NCI-H2081 (cell line): ENCODE measurements around the gene MAP9.
A peak's percentile ranks its signal among the peaks of the same experiment; 100 is the strongest.
"Not testable (repeated sequence)": the region's sequence is repeated elsewhere in the genome, so short reads cannot be mapped to it uniquely, and the experiment has no call there.

Experiments
- DNase-seq, 2 experiments: peaks; one replicate each; lab custom pipeline; 2025; lab: John Stamatoyannopoulos, UW

MAP9 gene

DNA sequence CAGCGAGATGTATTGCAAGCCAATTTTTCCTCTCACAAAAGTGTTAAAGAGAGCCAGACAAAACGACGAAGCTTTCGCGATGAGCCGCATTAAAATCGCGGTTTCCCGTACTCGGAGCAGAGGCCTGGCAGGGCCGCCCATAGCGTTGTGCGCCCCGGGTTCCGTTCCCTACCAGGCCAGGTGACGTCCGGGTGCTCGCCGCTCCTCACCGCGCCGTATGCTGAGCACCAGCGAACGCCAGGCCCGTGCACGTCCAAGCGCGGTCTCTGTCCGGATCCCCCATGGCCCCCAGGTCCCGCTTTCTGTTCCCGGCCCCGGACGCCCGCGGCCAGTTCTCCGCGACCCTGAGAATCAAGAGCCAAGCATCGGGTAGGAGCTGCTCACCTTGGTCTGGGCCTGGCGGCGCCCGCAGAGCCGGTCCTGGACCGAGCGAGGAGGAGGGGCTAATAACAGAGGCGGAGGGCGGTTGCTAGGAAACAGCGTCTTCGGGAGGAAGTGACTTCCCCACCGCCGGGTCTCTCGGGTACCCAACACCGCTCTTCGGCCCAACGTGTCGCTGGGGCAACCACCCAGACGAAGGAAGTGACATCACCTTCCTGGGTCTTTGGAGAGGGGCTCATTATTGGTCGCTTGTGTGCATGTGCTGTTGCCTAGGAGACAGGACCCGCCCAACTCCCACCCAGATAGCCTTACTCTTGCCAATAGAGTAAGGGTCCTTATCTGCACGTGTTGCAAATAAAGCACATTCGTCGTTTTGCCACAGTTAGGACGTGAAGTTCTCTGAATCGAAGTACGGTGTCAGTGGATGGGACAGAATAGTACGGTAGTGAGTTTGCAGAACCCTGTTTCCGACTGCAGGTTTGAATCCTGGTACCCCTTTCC is at the start of gene MAP9:
Gene MAP9, minus strand, starts transcription at position 579 of the 882 bp plus-strand sequence. CDS start 1,115 bp downstream, outside the sequence.
- peak; percentile 94 to 97 for DNase-seq

- DNase-seq = not testable (repeated sequence)
Measured at GRCh38 chr4:155424778-155425177, 48.0 kb upstream of the MAP9 start.

- DNase-seq = no peak
Measured at GRCh38 chr4:155423671-155424070, 46.9 kb upstream of the MAP9 start.

DNA sequence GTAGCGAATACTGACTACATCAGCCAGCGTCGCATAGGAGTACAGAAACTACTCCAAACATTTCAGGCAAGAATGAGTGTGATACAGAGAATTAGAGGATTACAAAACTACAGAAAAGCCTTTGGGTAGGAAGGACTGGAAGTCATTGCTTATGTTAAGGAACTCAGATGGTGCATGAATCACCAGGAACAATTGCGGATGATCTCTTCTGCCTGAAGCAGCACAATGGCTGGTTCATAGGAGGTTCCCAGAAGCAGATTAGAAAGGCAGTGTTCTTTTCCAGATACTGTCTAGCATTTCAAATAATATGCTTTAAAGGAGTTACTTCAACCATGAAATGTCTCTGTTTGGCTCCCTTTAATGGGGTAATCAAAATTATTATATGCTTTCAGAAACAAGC is 42.5 kb upstream of the MAP9 start:
- no peak for DNase-seq

- no peak for DNase-seq
Measured at GRCh38 chr4:155415662-155416061, 38.9 kb upstream of the MAP9 start.

GRCh38 chr4:155413451-155413850 is 36.7 kb upstream of the MAP9 start:
- DNase-seq = no peak

DNA sequence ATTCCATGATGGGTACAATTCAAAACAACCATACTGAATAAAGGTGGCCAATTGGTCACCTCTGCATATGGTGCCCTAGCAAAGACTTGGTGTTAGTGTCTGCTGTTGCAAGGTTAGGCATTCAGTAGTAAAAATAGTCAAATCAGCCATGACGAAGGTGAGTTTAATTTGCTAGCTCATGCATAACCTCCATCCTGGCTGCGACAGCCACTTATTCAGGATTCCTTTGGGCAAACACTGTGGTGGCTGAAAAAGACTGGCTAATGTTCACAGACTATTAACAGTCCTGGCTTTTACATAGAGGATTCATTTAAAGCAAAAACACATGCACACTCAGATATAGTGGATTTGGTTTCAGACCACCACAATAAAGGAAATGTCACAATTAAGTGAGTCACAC is 34.8 kb upstream of the MAP9 start:
- DNase-seq = no peak

- no peak for DNase-seq
Measured at GRCh38 chr4:155408796-155409195, 32.0 kb upstream of the MAP9 start.

DNA sequence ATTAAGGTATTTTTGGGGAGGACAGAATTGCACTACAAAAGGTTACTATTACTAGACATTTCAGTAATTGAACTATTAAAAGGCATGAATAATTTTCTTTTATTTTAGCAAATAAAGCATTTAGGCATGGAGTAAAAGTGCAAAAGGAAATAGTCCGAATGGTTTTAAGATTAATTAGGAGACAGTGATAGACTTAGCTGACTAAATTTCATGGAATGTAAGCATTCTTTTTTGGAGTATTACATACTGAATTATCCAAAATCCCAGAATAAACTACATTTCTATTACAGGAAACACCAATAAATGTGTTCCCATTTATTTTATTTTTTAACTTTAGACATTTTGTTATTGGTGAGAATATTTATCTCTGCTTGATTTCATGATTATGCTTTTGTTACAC is 30.7 kb upstream of the MAP9 start:
- DNase-seq = no peak

GRCh38 chr4:155405059-155405458 is 28.3 kb upstream of the MAP9 start:
- no peak for DNase-seq

GRCh38 chr4:155403886-155404285 is 27.1 kb upstream of the MAP9 start:
- DNase-seq = peak; percentile 48 to 77

DNA sequence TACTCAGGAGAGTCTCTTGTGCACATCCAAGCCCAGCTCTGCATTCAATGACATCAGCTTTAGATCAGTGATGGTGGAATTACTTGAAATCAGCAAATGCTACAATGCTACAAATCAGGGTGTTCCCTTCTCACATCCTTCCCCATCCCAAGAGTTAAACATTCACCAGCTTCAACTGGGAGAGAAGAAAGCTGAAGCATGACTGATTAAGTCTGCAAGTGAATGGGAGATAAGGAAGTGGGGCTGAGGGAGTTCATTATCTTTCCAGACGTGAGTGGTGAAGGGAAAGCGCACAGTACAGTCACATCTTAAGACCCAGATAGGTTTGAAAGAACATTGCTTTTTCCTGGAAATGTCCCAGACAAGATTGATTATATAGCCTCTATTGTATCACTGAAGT is 26.2 kb upstream of the MAP9 start:
- no peak for DNase-seq

- DNase-seq = no peak
Measured at GRCh38 chr4:155400893-155401292, 24.1 kb upstream of the MAP9 start.

- DNase-seq = no peak
Measured at GRCh38 chr4:155399974-155400697, 23.4 kb upstream of the MAP9 start.

- no peak for DNase-seq
Measured at GRCh38 chr4:155392481-155393184, 15.9 kb upstream of the MAP9 start.

DNA sequence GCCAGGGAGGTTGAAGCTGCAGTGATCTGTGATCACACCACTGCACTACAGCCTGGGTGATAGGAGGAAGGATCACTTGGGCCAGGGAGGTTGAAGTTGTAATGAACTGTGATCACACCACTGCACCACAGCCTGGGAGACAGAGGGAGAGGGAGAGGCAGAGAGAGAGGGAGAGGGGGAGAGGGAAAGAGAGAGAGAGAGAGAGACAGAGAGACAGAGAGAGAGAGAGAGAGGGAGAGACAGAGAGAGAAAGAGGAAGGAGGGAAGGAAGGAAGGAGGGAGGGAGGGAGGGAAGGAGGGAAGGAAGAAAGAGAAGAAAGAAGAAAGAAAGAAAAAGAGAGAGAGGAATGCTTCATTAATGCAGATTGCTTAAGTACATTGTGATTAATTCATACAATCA is 15.2 kb upstream of the MAP9 start:
- no peak for DNase-seq

GRCh38 chr4:155388162-155388561 is 11.4 kb upstream of the MAP9 start:
- DNase-seq = no peak

GRCh38 chr4:155383541-155383940 is 6.8 kb upstream of the MAP9 start:
- no peak for DNase-seq

GRCh38 chr4:155377276-155377675 is 511 bp upstream of the MAP9 start:
- no peak for DNase-seq

DNA sequence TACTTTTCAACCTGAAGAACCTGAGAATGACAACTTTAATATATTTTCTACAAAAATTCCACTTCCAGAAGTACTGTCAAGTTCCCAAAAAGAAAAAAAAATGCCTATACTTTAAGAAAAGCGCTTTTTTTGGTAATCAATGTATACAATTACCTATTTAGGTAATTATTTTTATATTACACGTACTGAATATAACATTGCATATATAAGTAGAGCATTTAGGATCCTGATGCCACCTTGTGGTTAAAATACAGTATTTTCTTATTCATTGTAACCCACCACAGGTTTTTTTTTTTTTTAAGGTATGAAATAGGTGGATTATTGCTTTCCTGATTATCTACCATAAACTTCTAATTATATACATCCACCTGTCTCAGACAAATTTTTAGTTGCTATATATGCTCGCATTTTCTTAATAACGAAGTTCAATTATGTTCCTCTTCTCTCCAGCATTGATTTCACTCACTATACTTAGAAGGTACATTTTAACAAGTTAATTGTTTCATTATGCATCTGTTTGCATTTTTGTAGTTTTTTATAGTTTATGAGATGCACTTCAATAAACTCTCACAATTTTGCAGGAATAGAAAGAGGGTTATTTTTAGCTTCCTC is 5.2 kb downstream of the MAP9 start:
- peak; percentile 13 to 31 for DNase-seq

GRCh38 chr4:155367608-155368007 is 9.2 kb downstream of the MAP9 start:
- DNase-seq = no peak

- peak; percentile 17 to 50 for DNase-seq
Measured at GRCh38 chr4:155353923-155354540, 22.7 kb downstream of the MAP9 start.
